NCI-H1417 treated with DMSO at 0.1 percent for 48 hours (cell line): ENCODE measurements around the gene ZNF649.
"Not testable (repeated sequence)": the region's sequence is repeated elsewhere in the genome, so short reads cannot be mapped to it uniquely, and the experiment has no call there.

Experiments
- DNase-seq: peaks from one replicate; lab custom pipeline; 2025; lab: John Stamatoyannopoulos, UW

Gene ZNF649

GRCh38 chr19:51904331-51905165, at the start of gene ZNF649:
Gene ZNF649, minus strand, starts transcription at chr19:51905017. Its CDS starts 4,910 bp downstream, at chr19:51900107.
- no peak for DNase-seq

GRCh38 chr19:51948975-51949374, 44.2 kb upstream of the ZNF649 start:
- DNase-seq: no peak

GRCh38 chr19:51946602-51947001, 41.8 kb upstream of the ZNF649 start:
- no peak for DNase-seq

- DNase-seq: no peak
Observed at GRCh38 chr19:51944798-51945552, 40.2 kb upstream of the ZNF649 start.

GRCh38 chr19:51938936-51939335, 34.1 kb upstream of the ZNF649 start:
- no peak for DNase-seq

GRCh38 chr19:51931921-51932320, 27.1 kb upstream of the ZNF649 start:
- no peak for DNase-seq

- no peak for DNase-seq
Observed at GRCh38 chr19:51927859-51928258, 23.0 kb upstream of the ZNF649 start.

- peak; percentile 88 for DNase-seq
Observed at GRCh38 chr19:51926784-51927741, 22.2 kb upstream of the ZNF649 start, which contains the start of gene ZNF613. Gene ZNF613, plus strand, starts transcription at chr19:51927472. Its CDS starts 8,749 bp downstream, at chr19:51936221.

GRCh38 chr19:51926426-51926783, 21.6 kb upstream of the ZNF649 start:
- DNase-seq: no peak

- no peak for DNase-seq
Observed at GRCh38 chr19:51921949-51922348, 17.1 kb upstream of the ZNF649 start.

- DNase-seq: no peak
Observed at GRCh38 chr19:51919606-51920005, 14.8 kb upstream of the ZNF649 start.

- no peak for DNase-seq
Observed at GRCh38 chr19:51916167-51916566, 11.3 kb upstream of the ZNF649 start.

GRCh38 chr19:51915324-51915867, 10.6 kb upstream of the ZNF649 start:
- no peak for DNase-seq

- not testable (repeated sequence) for DNase-seq
Observed at GRCh38 chr19:51907981-51908380, 3.2 kb upstream of the ZNF649 start.

GRCh38 chr19:51906108-51906507, 1.3 kb upstream of the ZNF649 start:
- not testable (repeated sequence) for DNase-seq

- DNase-seq: not testable (repeated sequence)
Observed at GRCh38 chr19:51905639-51906038, 822 bp upstream of the ZNF649 start.

GRCh38 chr19:51905206-51905605, 389 bp upstream of the ZNF649 start:
- DNase-seq: no peak

GRCh38 chr19:51903192-51903591, 1.6 kb downstream of the ZNF649 start:
- no peak for DNase-seq

- no peak for DNase-seq
Observed at GRCh38 chr19:51901860-51902259, 3.0 kb downstream of the ZNF649 start.

GRCh38 chr19:51891193-51891747, 13.5 kb downstream of the ZNF649 start:
- no peak for DNase-seq

- DNase-seq: no peak
Observed at GRCh38 chr19:51889934-51890333, 14.9 kb downstream of the ZNF649 start.
